Stimulated activated CD4-positive, alpha-beta T cell treated with anti-CD3 and anti-CD28 coated beads, TNF-alpha, amount 100 ng/mL, for 1 hour (primary cell): ENCODE measurements around the gene PLA2G4F.

ENCODE experiments used
- DNase-seq, 3 donors: peaks; one replicate each; pipeline ENCODE4 v3.0.0-alpha.2; 2020; ENCODE audit warnings: low read depth in 3 of 3, low spot score in 1 of 3

PLA2G4F gene

GRCh38 chr15:42156243-42156922 is at the start of gene PLA2G4F:
PLA2G4F (minus strand) TSS chr15:42156636; CDS start chr15:42156549, 87 bp downstream.
- DNase-seq = no peak

GRCh38 chr15:42203891-42204290 is 47.5 kb upstream of the PLA2G4F start:
- no peak for DNase-seq

GRCh38 chr15:42202653-42203052 is 46.2 kb upstream of the PLA2G4F start:
- DNase-seq = no peak

GRCh38 chr15:42201801-42202200 is 45.4 kb upstream of the PLA2G4F start:
- DNase-seq = no peak

DNA sequence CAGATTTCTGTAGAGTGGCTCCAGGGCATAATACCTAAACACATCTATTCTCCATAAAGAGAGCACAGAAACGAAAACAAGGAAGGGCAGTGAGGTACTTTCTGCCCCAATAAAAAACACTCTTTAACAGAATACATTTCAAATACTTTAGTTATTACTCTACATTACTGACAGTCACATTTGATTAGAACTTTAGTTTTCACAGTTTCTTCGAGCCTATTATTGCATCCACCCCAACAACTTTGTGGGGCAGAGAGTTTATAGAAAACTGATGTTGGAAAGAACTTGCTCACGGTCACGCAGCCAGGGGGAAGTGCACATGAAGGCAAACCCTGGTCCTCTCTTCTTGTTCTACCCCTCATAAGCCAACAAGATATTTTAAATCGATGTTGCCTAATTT is 42.7 kb upstream of the PLA2G4F start:
- DNase-seq = no peak

DNA sequence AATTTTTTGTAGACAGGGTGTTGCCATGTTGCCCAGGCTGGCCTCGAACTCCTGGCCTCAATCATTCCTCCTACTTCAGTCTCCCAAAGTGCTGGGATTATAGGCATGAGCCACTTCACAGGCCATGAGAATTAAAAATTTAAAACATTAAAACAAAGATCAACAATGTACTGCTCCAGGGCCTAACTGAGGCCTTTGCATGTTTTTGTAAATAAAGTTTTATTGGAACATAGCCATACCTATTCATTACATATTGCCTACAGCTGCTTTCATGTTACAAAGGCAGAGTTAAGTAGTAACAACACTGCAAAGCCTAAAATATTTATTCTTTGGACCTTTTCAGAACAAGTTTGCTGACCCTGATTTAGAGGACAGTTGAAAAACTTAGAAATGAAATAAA is 42.1 kb upstream of the PLA2G4F start:
- DNase-seq = no peak

GRCh38 chr15:42194513-42194912 is 38.1 kb upstream of the PLA2G4F start:
- no peak for DNase-seq

- DNase-seq = no peak
Measured at GRCh38 chr15:42193383-42193782, 36.9 kb upstream of the PLA2G4F start.

DNA sequence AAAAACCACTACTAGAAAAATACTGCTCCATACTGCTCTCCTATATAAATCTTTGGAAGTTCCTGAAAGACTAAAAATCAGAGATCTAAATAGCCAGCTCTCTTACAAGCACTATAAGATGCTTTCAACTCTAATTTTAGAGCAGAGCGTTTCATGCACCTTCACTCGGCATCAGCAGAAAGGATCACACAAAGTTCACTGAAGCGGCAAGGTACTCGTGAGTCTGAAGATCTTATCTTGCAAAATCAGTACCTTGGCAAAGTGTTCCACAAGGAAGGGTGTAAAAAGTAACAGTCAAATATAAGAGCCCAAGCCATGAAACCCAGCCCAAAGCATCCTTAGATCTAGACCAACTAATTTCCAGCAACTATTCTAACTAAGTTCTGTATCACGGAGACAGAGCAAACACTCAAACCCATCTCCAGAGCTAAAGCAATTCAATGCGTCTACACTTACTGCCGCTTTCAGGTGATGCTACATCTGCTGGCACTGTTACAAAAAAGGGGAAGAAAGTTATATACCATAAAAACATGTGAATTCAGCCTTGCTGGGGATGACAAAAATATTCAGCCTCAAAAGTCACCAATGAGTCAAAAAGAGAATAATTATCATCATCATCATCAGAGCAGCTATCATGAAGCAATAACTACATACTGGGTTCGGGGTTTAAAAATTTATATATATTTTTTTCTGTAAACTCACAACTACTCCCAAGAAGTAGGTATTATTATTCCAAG is 35.3 kb upstream of the PLA2G4F start:
- no peak for DNase-seq

DNA sequence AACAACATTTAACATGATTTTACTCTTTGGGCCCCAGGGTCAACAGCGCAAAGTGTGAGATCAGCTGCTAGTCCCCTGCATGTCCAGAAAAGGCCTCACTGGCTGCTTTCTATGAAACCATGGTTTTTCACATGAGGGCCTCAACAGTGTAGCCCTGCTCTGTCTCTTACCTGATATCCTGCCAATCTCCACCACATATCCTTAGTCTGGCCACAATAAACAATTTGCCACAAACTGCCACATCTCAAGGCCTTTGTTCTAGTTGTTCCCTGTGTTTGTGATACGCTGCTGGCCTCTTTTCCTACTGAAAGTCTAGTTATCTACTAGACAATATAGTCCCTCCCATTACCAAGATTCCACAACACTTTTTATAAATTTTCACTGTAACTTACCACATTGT is 33.9 kb upstream of the PLA2G4F start:
- no peak for DNase-seq

- DNase-seq = no peak
Measured at GRCh38 chr15:42185801-42186200, 29.4 kb upstream of the PLA2G4F start.

DNA sequence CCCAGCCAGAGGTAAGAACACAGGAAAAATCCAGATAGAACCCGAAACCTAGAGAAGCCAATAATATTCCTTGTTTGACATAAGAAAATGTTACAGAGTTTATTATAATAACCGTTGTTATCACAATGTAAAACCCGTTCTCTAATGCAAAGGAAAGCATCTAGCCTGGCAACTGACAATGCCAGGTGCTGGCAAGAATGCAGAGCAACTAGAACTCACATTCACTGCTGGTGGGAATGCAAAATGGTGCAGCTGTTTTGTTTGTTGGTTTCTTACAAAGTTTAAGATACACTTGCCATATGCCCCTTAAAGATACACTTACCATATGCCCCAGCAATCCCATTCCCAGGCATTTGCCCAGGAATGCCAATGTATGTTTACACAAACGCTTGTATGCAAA is 28.3 kb upstream of the PLA2G4F start:
- DNase-seq = no peak

- no peak for DNase-seq
Measured at GRCh38 chr15:42184296-42184695, 27.9 kb upstream of the PLA2G4F start.

- DNase-seq = no peak
Measured at GRCh38 chr15:42182961-42183360, 26.5 kb upstream of the PLA2G4F start.

- DNase-seq = no peak
Measured at GRCh38 chr15:42182328-42182886, 26.0 kb upstream of the PLA2G4F start.

DNA sequence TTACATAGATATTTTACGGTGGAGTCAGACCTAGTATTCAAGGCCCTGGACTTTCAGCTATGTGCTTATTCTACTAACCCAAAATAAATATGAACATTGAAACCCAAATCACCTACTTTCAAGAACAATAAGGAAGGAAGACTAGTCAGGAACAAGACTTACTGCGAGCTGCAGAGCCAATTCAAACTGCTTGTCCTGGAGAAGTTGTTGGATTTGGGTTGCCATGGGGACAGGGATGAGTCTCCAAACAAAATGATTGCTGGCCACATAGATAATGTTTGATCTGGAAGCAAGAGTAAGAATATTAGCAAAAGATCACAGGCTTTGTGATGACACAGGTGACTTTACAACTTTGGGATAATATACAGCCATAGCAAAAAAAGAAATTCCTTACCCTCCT is 21.6 kb upstream of the PLA2G4F start:
- DNase-seq = no peak

GRCh38 chr15:42175671-42176070 is 19.2 kb upstream of the PLA2G4F start:
- DNase-seq = no peak

- no peak for DNase-seq
Measured at GRCh38 chr15:42172475-42172874, 16.0 kb upstream of the PLA2G4F start.

- DNase-seq = no peak
Measured at GRCh38 chr15:42171795-42172194, 15.4 kb upstream of the PLA2G4F start.

DNA sequence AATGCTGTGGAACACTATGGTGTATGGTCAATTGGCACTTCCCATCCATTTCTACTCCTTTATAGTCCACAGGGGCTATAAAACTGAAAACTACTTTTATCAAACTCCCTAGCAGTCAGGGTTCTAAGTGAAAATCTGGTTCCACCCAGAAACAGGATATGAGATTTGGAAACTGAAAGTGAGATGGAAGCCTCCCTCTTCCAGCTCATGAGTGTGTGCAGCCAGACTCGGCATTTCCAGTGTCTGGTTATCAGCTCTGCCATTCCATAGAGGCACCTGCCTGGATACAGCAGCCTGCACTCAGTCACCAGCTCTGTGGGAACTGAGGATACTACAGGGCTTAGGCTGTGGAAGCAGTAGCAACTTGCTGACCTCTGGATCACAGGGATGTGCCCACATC is 14.7 kb upstream of the PLA2G4F start:
- DNase-seq = no peak

- DNase-seq = no peak
Measured at GRCh38 chr15:42166225-42166940, 9.9 kb upstream of the PLA2G4F start.

GRCh38 chr15:42165106-42165505 is 8.7 kb upstream of the PLA2G4F start:
- no peak for DNase-seq
